ENCODE data around the gene SMTNL2.
A peak's percentile ranks its signal among the peaks of the same experiment; 100 is the strongest.

Gene SMTNL2

GRCh38 chr17:4584101-4584916, at the start of gene SMTNL2:
Gene SMTNL2, plus strand, starts transcription at chr17:4584529. Its CDS starts 77 bp downstream, at chr17:4584606.
- DNase-seq (ENCODE audit: low read depth): no peak

- DNase-seq (ENCODE audit: low read depth): no peak
Observed at GRCh38 chr17:4534928-4535666, 49.2 kb upstream of the SMTNL2 start.

DNA sequence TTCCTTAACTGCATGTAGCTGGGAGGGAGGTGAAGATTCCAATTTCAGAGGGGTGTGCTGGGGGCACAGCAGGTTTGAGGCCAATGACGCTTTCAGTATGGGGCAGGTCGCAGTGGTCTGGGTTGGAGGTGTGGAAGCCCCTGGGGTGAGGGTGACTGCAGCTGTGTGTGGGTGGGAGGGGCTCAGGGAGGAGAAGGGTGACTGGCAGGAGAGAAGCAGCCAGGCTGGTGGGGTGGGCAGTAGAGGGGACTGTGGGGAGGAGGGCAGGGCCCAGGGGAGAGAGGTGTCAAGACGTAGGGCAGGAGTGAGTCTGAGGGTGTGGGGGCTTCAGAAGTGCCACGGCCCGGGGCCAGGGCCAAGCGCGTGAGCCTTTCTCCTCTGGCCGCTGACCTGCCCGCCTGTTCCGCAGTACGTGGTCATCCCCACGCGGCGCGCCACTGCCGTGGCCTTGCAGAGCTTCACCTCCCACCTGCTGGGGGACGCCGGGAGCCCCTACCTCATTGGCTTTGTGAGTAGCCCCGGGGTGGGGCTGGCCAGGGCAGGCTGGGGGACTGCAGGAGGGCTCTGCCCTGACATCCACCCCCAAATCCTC, 48.6 kb upstream of the SMTNL2 start:
- no peak for DNase-seq (ENCODE audit: low read depth)

DNA sequence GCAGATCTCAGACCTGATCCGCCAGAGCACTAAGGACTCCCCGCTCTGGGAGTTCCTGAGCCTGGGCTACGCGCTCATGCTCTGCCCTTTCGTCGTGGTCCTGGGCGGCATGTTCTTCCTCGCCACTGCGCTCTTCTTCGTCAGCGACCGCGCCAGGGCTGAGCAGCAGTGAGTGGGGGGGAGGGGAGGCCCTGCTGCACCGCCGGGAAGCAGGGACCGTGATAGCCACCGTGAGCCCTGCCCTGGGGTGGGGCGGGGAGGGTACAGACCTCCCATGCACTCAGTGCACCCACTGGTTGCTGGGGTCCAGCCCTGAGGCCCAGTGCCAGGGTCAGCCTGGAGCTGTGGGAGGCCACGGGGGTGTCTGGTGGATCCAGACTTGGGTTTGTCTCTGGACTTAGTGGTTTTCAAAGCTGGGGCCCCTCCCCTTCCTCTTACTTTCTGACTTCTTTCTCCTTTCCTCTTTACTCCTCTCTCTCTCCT, 48.0 kb upstream of the SMTNL2 start:
- no peak for DNase-seq (ENCODE audit: low read depth)

DNA sequence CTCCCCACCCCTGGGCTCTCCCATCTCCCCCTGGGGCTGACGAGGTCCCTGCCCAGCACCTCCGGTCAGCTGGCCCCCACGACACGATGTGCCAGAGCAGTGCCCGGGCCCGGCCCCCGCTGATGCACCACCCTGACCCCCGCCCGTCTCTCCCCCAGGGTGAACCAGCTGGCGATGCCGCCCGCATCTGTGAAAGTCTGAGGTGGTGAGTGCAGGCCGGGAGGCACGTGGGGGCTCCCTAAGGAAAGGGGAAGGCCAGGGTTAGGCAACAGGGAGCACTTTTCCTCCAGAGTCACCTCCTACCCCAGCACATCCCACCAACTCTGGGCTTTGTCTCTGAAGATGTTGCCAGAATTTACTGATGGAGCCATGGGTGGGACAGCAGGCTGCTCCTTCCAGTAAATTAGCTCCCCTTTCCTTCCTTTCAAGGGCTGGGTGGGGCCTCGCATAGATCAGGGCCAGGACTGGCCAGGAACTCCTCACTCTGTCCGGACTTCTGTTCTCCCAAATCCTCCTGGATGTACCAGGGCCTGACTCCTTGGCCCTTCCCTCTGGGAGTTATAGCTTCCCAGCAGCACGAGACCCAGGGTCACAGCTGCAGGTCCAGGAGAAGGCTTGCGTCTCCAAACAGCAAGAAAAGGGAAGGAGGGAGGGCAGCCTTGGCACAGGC, 47.5 kb upstream of the SMTNL2 start:
- DNase-seq (ENCODE audit: low read depth): peak; percentile 21

- no peak for DNase-seq (ENCODE audit: low read depth)
Observed at GRCh38 chr17:4537451-4538235, 46.7 kb upstream of the SMTNL2 start.

GRCh38 chr17:4538236-4539002, 45.9 kb upstream of the SMTNL2 start:
- no peak for DNase-seq (ENCODE audit: low read depth)

DNA sequence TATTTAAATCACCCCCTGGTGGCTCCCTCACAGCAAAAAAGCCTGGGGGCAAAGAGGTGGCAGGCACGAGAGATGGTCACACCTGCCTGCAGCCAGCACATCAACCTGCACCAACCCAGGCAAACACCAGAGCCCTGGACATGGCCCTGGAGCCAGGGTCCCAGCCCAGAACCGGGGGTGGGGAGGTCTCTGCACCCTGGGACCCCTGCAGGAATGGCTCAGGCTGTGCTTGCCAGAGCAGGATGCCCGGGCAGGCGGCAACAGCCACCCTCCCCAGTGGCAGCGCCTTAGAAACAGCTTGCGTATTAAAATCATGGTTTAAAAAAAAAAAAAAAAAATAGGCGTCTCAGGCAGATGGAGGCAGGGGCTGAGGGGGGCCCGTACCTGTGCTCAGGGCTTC, 45.3 kb upstream of the SMTNL2 start:
- no peak for DNase-seq (ENCODE audit: low read depth)

DNA sequence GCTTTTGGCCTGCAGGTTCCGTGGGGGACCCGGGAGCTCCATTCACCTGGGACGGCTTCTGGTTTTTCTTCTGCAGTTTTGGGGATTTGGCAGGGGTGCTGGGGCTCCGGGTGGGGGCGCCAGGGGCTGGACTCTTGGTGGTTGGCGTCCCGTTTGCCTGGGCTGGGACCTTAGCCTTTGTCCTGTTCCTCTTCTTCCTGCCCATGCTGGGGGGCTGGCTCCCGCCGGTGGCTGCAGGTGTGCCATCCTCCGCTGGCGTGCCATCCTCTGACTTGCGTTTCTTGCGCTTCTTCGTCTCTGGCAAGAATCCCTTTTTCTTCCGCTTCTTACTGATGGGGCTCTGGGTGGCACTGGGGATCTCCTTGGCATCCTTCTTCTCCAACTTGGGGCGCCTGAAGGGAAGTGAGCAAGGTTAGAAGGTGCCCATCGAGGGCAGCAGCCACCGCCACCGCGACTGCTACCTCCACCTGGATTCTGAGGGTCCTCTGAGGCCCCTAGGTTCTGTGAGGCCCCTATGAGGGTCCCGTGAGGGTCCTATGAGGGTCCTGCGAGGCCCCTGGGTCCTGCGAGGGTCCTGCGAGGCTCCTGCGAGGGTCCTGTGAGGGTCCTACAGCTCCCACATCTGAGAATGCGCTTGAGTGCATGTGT, 44.6 kb upstream of the SMTNL2 start:
- DNase-seq (ENCODE audit: low read depth): no peak

DNA sequence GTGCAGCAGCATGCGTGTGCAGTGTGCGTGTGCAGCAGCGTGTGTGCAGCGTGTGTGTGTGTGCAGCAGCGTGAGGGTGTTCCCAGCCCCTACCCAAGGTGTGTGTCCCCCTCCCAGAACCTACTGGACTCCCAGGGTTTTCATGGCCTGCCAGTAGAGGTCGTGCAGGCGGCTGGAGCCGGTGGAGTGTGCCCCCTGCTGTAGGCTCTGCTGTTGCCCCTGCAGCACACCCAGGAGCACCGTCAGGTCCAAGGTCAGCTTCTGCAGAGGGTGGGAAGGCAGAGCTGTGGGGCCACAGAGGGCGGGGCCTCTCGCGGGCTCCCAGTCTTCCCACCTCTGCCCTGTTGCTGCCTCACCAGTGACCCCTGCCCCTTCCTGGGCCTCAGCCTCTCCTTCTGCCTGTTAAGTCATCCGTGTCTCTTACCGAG, 44.1 kb upstream of the SMTNL2 start:
- DNase-seq (ENCODE audit: low read depth): no peak

GRCh38 chr17:4540687-4541327, 43.5 kb upstream of the SMTNL2 start:
- no peak for DNase-seq (ENCODE audit: low read depth)

DNA sequence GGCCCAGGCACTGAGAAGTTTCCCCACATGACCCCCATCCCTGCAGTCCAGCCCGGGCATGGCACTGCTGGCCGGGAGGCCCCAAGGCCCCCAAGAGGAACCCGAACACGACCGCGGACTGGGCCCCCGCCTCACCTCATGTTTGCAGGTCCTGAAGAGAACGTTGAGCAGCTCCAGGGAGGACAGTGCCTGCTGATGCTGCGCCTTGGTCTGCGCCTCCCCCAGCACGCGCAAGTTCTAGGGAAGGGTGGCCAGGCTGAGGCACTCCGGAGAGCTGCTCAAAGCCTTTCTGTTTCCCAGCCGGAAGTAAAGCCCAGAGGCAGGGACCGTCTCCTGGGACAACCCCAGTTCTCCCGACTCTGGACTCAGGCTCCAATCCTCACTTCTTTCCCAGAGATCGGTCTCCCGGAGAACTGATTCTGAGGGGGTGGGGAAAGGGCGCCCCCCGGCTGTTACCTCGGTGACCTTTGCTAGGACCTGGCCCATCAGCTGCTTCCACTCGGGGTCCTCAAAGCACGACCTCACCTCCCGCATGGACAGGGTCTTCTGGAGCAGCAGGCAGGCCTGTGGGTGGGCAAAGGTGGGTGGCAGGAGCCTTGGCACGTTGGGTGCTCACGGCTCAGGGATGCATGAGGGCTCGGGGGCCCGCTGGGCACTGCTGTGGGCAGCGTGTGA, 42.9 kb upstream of the SMTNL2 start:
- no peak for DNase-seq (ENCODE audit: low read depth)

DNA sequence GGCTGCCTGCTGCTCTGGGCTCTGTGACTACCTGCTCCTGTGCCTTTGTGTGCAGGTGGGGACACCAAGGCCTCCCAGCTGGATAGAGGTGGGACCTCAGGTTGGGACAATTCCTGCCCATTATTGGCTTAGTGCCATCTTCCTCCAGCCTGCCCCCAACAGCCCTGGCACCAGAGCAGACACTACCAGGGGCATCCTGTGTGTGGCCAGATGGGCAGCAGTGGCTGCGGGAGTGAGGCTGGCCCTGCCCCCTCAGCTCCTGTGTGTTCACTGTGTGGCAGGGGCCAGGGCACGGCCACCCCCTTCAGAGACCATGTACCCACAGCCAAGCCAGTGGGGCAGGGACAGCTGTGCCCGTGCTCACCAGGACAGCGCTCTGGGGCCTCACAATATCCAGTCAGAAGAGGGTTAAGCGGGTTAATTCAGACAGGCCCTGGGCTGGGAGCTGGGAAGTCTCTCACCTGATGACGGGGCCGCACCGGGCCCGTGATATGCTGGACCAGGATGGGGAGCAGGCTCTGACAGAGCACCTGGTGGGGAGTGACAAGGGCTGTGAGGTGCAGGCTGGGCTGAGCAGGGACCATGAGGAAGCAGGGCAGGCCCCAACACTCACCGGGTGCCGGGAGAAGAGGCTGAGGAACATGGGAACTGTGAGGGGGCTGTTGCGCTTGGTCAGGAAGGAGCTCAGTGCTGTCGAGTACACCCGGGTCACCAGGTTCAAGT, 42.2 kb upstream of the SMTNL2 start:
- no peak for DNase-seq (ENCODE audit: low read depth)

GRCh38 chr17:4542726-4543191, 41.6 kb upstream of the SMTNL2 start:
- DNase-seq (ENCODE audit: low read depth): no peak

- no peak for DNase-seq (ENCODE audit: low read depth)
Observed at GRCh38 chr17:4543557-4544026, 40.7 kb upstream of the SMTNL2 start.

- DNase-seq (ENCODE audit: low read depth): no peak
Observed at GRCh38 chr17:4544135-4544950, 40.0 kb upstream of the SMTNL2 start.

GRCh38 chr17:4544951-4545216, 39.4 kb upstream of the SMTNL2 start:
- DNase-seq (ENCODE audit: low read depth): no peak

All from fibroblast of the conjunctiva (primary cell).